NT2/D1 (cell line): ENCODE results near the gene AGRP.

Source experiments
- DNase-seq: peaks from one replicate; pipeline ENCODE4 v3.0.0-alpha.2; 2011; ENCODE audit warnings: low read depth, low spot score
- H3K27me3 ChIP-seq: 2 replicates; pipeline ENCODE4 v1.6.0; 2011; ENCODE audit warnings: mild to moderate bottlenecking; ENCODE audit not compliant: insufficient read length, insufficient read depth
- H3K36me3 ChIP-seq: 2 replicates; pipeline ENCODE4 v1.6.1; 2011; ENCODE audit warnings: mild to moderate bottlenecking, low read length, mixed read lengths; ENCODE audit not compliant: insufficient read depth, insufficient read length
- H3K4me1 ChIP-seq: 2 replicates; pipeline ENCODE4 v1.5.1; 2011; ENCODE audit not compliant: insufficient read depth, insufficient read length
- H3K4me3 ChIP-seq: 2 replicates; pipeline ENCODE4 v1.5.1; 2011; ENCODE audit warnings: low read depth; ENCODE audit not compliant: insufficient read length
- H3K9ac ChIP-seq: 2 replicates; pipeline ENCODE4 v1.6.0; 2011; ENCODE audit warnings: low read depth; ENCODE audit not compliant: insufficient read length
- H3K9me3 ChIP-seq: 2 replicates; pipeline ENCODE4 v1.5.1; 2011; ENCODE audit warnings: mild to moderate bottlenecking, low read length; ENCODE audit not compliant: insufficient read depth
- SUZ12 ChIP-seq: IDR thresholded peaks from 2 replicates; pipeline ENCODE4 v1.6.1; 2011; ENCODE audit not compliant: insufficient read length, insufficient read depth; ENCODE audit errors: extremely low read depth
- YY1 ChIP-seq: IDR thresholded peaks from 2 replicates; pipeline ENCODE4 v1.6.1; 2011; ENCODE audit not compliant: insufficient read length, insufficient read depth
- ZNF274 ChIP-seq: IDR thresholded peaks from 2 replicates; pipeline ENCODE4 v1.6.1; 2011; ENCODE audit warnings: mild to moderate bottlenecking, low read depth, low read length

The AGRP gene

GRCh38 chr16:67436640-67437193 lies 46.6 kb downstream of the AGRP start:
- no peak for TF ChIP-seq SUZ12
- no peak for TF ChIP-seq YY1
- no peak for TF ChIP-seq ZNF274
- peaks cover 18% of the 10 kb centered on the region for H3K4me1 ChIP-seq
- H3K4me3 ChIP-seq, result no peak overlapping the region
- no peak for DNase-seq
- peaks cover under 1% of the 10 kb centered on the region for H3K27me3 ChIP-seq
- H3K9ac ChIP-seq, result no peak overlapping the region
- no peaks in the 10 kb centered on the region for H3K9me3 ChIP-seq
- peaks cover 54% of the 10 kb centered on the region for H3K36me3 ChIP-seq

GRCh38 chr16:67435758-67436164 lies 47.6 kb downstream of the AGRP start:
- DNase-seq, result no peak
- Histone ChIP-seq H3K27me3 (peaks cover 6% of the 10 kb centered on the region), H3K9me3 (no peaks in the 10 kb centered on the region), H3K36me3 (peaks cover 47% of the 10 kb centered on the region), H3K9ac (no peak overlapping the region), H3K4me1 (peaks cover 22% of the 10 kb centered on the region), H3K4me3 (no peak overlapping the region)
- no peak for TF ChIP-seq ZNF274
- TF ChIP-seq YY1, result no peak
- no peak for TF ChIP-seq SUZ12

- Histone ChIP-seq H3K27me3 (peaks cover 30% of the 10 kb centered on the region), H3K4me3 (no peak overlapping the region), H3K4me1 (peaks cover 34% of the 10 kb centered on the region), H3K36me3 (peaks cover 25% of the 10 kb centered on the region), H3K9ac (no peak overlapping the region), H3K9me3 (no peaks in the 10 kb centered on the region)
- no peak for DNase-seq
- TF ChIP-seq ZNF274, result no peak
These were observed 50.1 kb downstream of the AGRP start for GRCh38 chr16:67433131-67433719.
